ENCODE measurements around the gene TRPM3.

GRCh38 chr9:70479880-70480291, 641.5 kb downstream of the TRPM3 start:
- TF ChIP-seq CTCF (conservative IDR thresholded peaks at IDR 0.05; ENCODE audit: low read depth, low read length) = no peak
- no peak for TF ChIP-seq EZH2 (IDR thresholded peaks at IDR 0.05; ENCODE audit: low read length, unreplicated experiment)
- TF ChIP-seq EZH2phosphoT487 (IDR thresholded peaks at IDR 0.05; ENCODE audit: borderline replicate concordance, low read length) = no peak

Measured in PC-3 (cell line).